Dermis microvascular lymphatic vessel endothelial cell (primary cell): ENCODE measurements around the gene SPATA24. TPM values are rescaled to one million over a fixed set of nuclear protein-coding genes. Genes with fewer than 3 reads are reported as not detected.
"Not testable (repeated sequence)": the region's sequence is repeated elsewhere in the genome, so short reads cannot be mapped to it uniquely, and the experiment has no call there.

Source experiments
- DNase-seq, 2 donors: peaks; one replicate each; pipeline versions ENCODE4 v3.0.0 to v3.0.0-alpha.2; 2010; ENCODE audit warnings: low read depth in 2 of 2
- total RNA-seq: library from RNA; depleted of rRNA; stranded (reverse); fragments of >200 nt; gene quantifications from 2 replicates; pipeline ENCODE4 v1.2.1, GENCODE V29; 2014

The SPATA24 gene
- total RNA-seq, 1 donor from 2014 or later: 8.1 TPM

- no peak for DNase-seq
Measured at GRCh38 chr5:139383993-139384590, 19.8 kb downstream of the SPATA24 start.

- DNase-seq: no peak
Measured at GRCh38 chr5:139383275-139383992, 20.5 kb downstream of the SPATA24 start, which contains the start of gene SLC23A1. TSS of gene SLC23A1 (minus strand) at chr5:139383297. CDS start at chr5:139383253, 44 bp downstream.

GRCh38 chr5:139382807-139383206, 21.1 kb downstream of the SPATA24 start:
- no peak for DNase-seq

- DNase-seq: no peak
Measured at GRCh38 chr5:139381837-139382761, 21.8 kb downstream of the SPATA24 start.

- DNase-seq: no peak
Measured at GRCh38 chr5:139379626-139380449, 24.1 kb downstream of the SPATA24 start.

GRCh38 chr5:139378941-139379361, 24.9 kb downstream of the SPATA24 start:
- DNase-seq: no peak

GRCh38 chr5:139378101-139378825, 25.6 kb downstream of the SPATA24 start:
- DNase-seq: no peak

GRCh38 chr5:139377226-139377625, 26.7 kb downstream of the SPATA24 start:
- no peak for DNase-seq

- no peak for DNase-seq
Measured at GRCh38 chr5:139376364-139376763, 27.5 kb downstream of the SPATA24 start.

GRCh38 chr5:139374909-139375308, 29.0 kb downstream of the SPATA24 start:
- no peak for DNase-seq

GRCh38 chr5:139371482-139372435, 32.1 kb downstream of the SPATA24 start:
- DNase-seq: no peak

GRCh38 chr5:139369181-139369580, 34.7 kb downstream of the SPATA24 start:
- no peak for DNase-seq

- no peak for DNase-seq
Measured at GRCh38 chr5:139368613-139369012, 35.3 kb downstream of the SPATA24 start.

- no peak for DNase-seq
Measured at GRCh38 chr5:139364466-139364865, 39.4 kb downstream of the SPATA24 start.

GRCh38 chr5:139363937-139364336, 40.0 kb downstream of the SPATA24 start:
- DNase-seq: no peak

GRCh38 chr5:139361835-139362429, 42.0 kb downstream of the SPATA24 start:
- no peak for DNase-seq

GRCh38 chr5:139360384-139360783, 43.5 kb downstream of the SPATA24 start:
- DNase-seq: no peak

GRCh38 chr5:139358064-139358463, 45.8 kb downstream of the SPATA24 start:
- no peak for DNase-seq

GRCh38 chr5:139355900-139356299, 48.0 kb downstream of the SPATA24 start:
- DNase-seq: not testable (repeated sequence)
